ENCODE data around the gene COP1. TPM values are rescaled to one million over a fixed set of nuclear protein-coding genes. Genes with fewer than 3 reads are reported as not detected.

Gene COP1
- total RNA-seq, 2 experiments from 2014 or later = 33.8 to 36.9 TPM

- POLR2A ChIA-PET = no interaction called here
- CTCF ChIA-PET = no interaction called here
- Mint-ChIP-seq H3K36me3 (ENCODE audit: low read depth) (peaks cover 23% of the 10 kb centered on the region), H3K27me3 (no peaks in the 10 kb centered on the region), H3K27ac (no peak overlapping the region), H3K4me1 (ENCODE audit: low read depth) (no peaks in the 10 kb centered on the region), H3K4me3 (no peak overlapping the region), H3K9me3 (no peaks in the 10 kb centered on the region)
- intact Hi-C loops (cut with micrococcal nuclease) = no loop called here
- no peak for TF ChIP-seq CTCF (IDR thresholded peaks at IDR 0.05)
- ATAC-seq = no peak
- DNase-seq = no peak
Measured at GRCh38 chr1:175968486-175969172, 238.5 kb downstream of the COP1 start.

DNA sequence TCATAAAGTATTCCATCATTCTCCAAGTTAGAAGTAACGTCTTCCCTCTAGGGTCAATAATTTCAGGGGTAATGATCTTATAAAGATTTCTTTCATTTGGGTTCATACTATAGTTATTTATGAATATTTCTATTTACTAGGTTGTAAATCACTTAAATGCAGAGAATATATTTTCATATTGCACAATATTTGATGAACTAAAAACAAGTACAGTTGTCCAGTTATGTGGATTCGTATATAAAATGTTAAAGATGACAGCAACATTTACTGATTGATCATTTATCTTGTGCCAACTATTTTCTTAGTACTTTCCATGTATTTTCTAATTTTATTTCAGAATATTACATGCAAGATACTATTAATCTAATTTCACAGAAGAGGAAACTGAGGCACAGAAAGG lies 243.3 kb downstream of the COP1 start:
- H3K27ac Mint-ChIP-seq = no peak overlapping the region
- no peak overlapping the region for H3K4me3 Mint-ChIP-seq
- intact Hi-C loops (cut with micrococcal nuclease) = no loop called here
- no peak for TF ChIP-seq CTCF (IDR thresholded peaks at IDR 0.05)
- H3K4me1 Mint-ChIP-seq (ENCODE audit: low read depth) = no peaks in the 10 kb centered on the region
- POLR2A ChIA-PET = no interaction called here
- DNase-seq = no peak
- H3K27me3 Mint-ChIP-seq = no peaks in the 10 kb centered on the region
- peaks cover 30% of the 10 kb centered on the region for H3K36me3 Mint-ChIP-seq (ENCODE audit: low read depth)
- no peak for ATAC-seq
- CTCF ChIA-PET = no interaction called here
- no peaks in the 10 kb centered on the region for H3K9me3 Mint-ChIP-seq

- no peak overlapping the region for H3K4me3 Mint-ChIP-seq
- H3K36me3 Mint-ChIP-seq (ENCODE audit: low read depth) = peaks cover 35% of the 10 kb centered on the region
- no peak for ATAC-seq
- H3K9me3 Mint-ChIP-seq = no peaks in the 10 kb centered on the region
- TF ChIP-seq CTCF (IDR thresholded peaks at IDR 0.05) = no peak
- H3K27me3 Mint-ChIP-seq = no peaks in the 10 kb centered on the region
- no peaks in the 10 kb centered on the region for H3K4me1 Mint-ChIP-seq (ENCODE audit: low read depth)
- no peak for DNase-seq
- intact Hi-C loops (cut with micrococcal nuclease) = no loop called here
- POLR2A ChIA-PET = no interaction called here
- no peak overlapping the region for H3K27ac Mint-ChIP-seq
- CTCF ChIA-PET = no interaction called here
Measured at GRCh38 chr1:175960169-175960568, 246.9 kb downstream of the COP1 start.

DNA sequence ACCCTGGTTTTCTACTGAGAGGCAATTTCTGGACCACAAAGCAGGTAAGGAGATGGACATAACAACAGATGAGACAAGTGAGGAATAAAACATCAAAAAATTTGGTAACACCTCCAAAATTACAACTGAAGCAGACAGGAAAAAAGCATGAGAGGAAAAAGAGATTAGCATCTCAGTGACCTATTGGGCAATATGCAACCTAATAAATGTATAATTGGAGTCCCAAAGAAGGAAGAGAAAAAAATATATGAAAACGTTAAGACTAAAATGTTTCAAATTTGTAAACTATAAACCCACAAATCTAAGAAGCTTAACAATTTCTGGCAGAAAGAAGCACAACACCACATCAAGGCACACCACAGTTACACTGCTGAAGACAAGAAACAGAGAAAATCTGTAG lies 255.5 kb downstream of the COP1 start:
- Mint-ChIP-seq H3K4me3 (no peak overlapping the region), H3K27ac (no peak overlapping the region), H3K9me3 (peaks cover 2% of the 10 kb centered on the region), H3K27me3 (no peaks in the 10 kb centered on the region), H3K36me3 (ENCODE audit: low read depth) (peaks cover 45% of the 10 kb centered on the region), H3K4me1 (ENCODE audit: low read depth) (no peaks in the 10 kb centered on the region)
- ChIA-PET CTCF (no interaction called here), POLR2A (no interaction called here)
- no peak for TF ChIP-seq CTCF (IDR thresholded peaks at IDR 0.05)
- DNase-seq = no peak
- ATAC-seq = no peak
- intact Hi-C loops (cut with micrococcal nuclease) = no loop called here

DNA sequence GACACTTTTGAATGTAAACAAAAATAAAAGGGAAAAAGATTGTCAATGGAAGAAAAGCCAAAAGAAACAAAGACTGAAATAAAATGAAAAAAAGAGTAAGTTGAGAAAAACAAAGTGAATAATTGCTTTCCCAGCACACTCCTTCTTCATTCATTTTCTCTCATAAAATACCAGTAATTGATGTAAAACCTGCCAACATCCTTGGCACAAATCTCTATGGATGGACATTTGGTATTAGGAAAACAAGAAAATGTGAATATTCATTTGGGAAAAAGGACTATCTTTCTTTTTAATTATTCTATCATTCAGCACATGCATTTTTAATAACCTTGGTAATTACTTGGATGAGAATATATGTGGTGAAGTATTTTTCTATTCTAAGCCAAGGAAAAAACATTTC lies 259.3 kb downstream of the COP1 start:
- Mint-ChIP-seq H3K36me3 (ENCODE audit: low read depth) (peaks cover 63% of the 10 kb centered on the region), H3K9me3 (peaks cover 3% of the 10 kb centered on the region), H3K4me3 (no peak overlapping the region), H3K4me1 (ENCODE audit: low read depth) (no peaks in the 10 kb centered on the region), H3K27me3 (no peaks in the 10 kb centered on the region), H3K27ac (no peak overlapping the region)
- intact Hi-C loops (cut with micrococcal nuclease) = no loop called here
- POLR2A ChIA-PET = no interaction called here
- CTCF ChIA-PET = no interaction called here
- no peak for TF ChIP-seq CTCF (IDR thresholded peaks at IDR 0.05)
- no peak for ATAC-seq
- DNase-seq = no peak

Measured in activated CD8-positive, alpha-beta T cell treated with anti-CD3 and anti-CD28 coated beads for 36 hours (primary cell).